ENCODE data around the gene FNDC3B. TPM values are rescaled to one million over a fixed set of nuclear protein-coding genes. Genes with fewer than 3 reads are reported as not detected.

Gene FNDC3B
- total and polyA plus RNA-seq, 9 of the 15 experiments (the other 6 are each of a cell fraction or from before 2014, with no cell fraction given): 7.0 to 35.8 (median 16.2) TPM

- 0 out of 4 replicates have a peak, but pooled peaks of 1 of the 2 experiments have one; percentile 38 for TF ChIP-seq ZNF318 (IDR thresholded peaks at IDR 0.05; ENCODE audit: borderline replicate concordance in 1 of 2, low read depth in 1 of 2)
- no peak for TF ChIP-seq TCF15 (CRISPR knock-in tag; IDR thresholded peaks at IDR 0.05)
- peak; percentile 93 for TF ChIP-seq C11orf30 (IDR thresholded peaks at IDR 0.05; ENCODE audit: low read depth)
- TF ChIP-seq HDAC1 (IDR thresholded peaks at IDR 0.05): peak in 1 of 2 experiments; percentile 37; a peak in 1 of 4 replicates
- TF ChIP-seq ZNF165 (CRISPR knock-in tag; IDR thresholded peaks at IDR 0.05; ENCODE audit: borderline replicate concordance): no peak
- TF ChIP-seq RREB1 (CRISPR knock-in tag; IDR thresholded peaks at IDR 0.05): no peak
- TF ChIP-seq NCOR1 (IDR thresholded peaks at IDR 0.05): no peak
- TF ChIP-seq IRF9 (tag; IDR thresholded peaks at IDR 0.05): no peak
- peak; percentile 82 for TF ChIP-seq DPF2 (IDR thresholded peaks at IDR 0.05)
Observed at GRCh38 chr3:172138792-172139507, 99.6 kb downstream of the FNDC3B start (continued).
